ENCODE measurements around the gene KIAA0040. TPM values are rescaled to one million over a fixed set of nuclear protein-coding genes. Genes with fewer than 3 reads are reported as not detected.

Gene KIAA0040
- total and polyA plus RNA-seq, 2 donors (not counting 1 experiment from before 2014, with no cell fraction given), result 93.6 to 106 TPM

DNA sequence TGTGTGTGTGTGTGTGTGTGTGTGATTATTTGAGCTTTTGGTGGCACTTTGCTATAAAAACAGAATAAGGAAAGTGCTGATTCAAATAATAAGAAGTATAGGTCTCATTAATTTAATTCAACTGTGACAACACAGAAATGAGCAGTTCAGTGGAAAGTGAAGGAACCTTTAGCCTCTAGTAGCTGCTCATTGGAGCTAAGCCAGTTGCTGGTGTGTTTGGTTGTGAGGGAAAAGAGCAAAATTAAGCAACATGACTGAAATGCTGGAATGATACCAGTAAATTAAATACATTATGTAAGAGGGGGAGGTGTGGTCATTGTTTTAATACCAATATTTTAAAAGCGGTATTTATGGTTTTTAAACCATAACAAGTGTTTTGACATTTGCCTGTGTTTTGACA lies 55.2 kb downstream of the KIAA0040 start:
- Histone ChIP-seq H3K9ac (ENCODE audit: low read length) (no peak overlapping the region), H3K4me1 (ENCODE audit: control insufficient read depth in 2 of 2, insufficient read depth in 2 of 2, low read length in 2 of 2) (peaks cover 0 to 10% of the 10 kb centered on the region in 2 donors), H2AFZ (ENCODE audit: insufficient read depth, low read depth, low read length, poor library complexity, severe bottlenecking) (no peak overlapping the region), H3K4me3 (ENCODE audit: control extremely low read depth in 1 of 5, extremely low read depth in 1 of 5, insufficient read depth in 1 of 5, low read depth in 2 of 5, low read length in 4 of 5) (no peak overlapping the region), H3K36me3 (replicated peaks in 1 of 2; ENCODE audit: control extremely low read depth in 1 of 2, control insufficient read depth in 1 of 2, extremely low read depth in 1 of 2, insufficient read depth in 2 of 2, low read length in 1 of 2) (no peaks in the 10 kb centered on the region), H3K27ac (ENCODE audit: low read length in 2 of 2) (no peak overlapping the region), H4K20me1 (ENCODE audit: control insufficient read depth, insufficient read depth, low read length, poor library complexity, severe bottlenecking) (no peaks in the 10 kb centered on the region), H3K27me3 (replicated peaks in 1 of 4; ENCODE audit: control extremely low read depth in 1 of 4, control insufficient read depth in 3 of 4, insufficient read depth in 4 of 4, low read length in 3 of 4) (peaks cover 0 to 10% (median 6%) of the 10 kb centered on the region in 4 experiments), H3K79me2 (ENCODE audit: control insufficient read depth, insufficient read depth, low read length) (no peaks in the 10 kb centered on the region), H3K4me2 (replicated peaks; ENCODE audit: low read depth, low read length, poor library complexity, severe bottlenecking) (no peak overlapping the region), H3K9me3 (ENCODE audit: control extremely low read depth in 1 of 3, control insufficient read depth in 2 of 3, insufficient read depth in 1 of 3, low read length in 2 of 3) (no peaks in the 10 kb centered on the region)
- DNase-seq (no peak), ATAC-seq (ENCODE audit: low read depth) (no peak)
- H3K27me3 Mint-ChIP-seq, result peaks cover 36% of the 10 kb centered on the region
- H3K4me3 Mint-ChIP-seq, result no peak overlapping the region
- ChIA-PET CTCF (interaction anchor here (1.0 to 3.0 kb wide), 2 partner anchors 9 to 14 kb away, joined by 3 to 15 read pairs; no protein-coding TSS in a partner anchor), POLR2A (no interaction called here)
- no peaks in the 10 kb centered on the region for H3K9me3 Mint-ChIP-seq (ENCODE audit: insufficient read depth)
- H3K4me1 Mint-ChIP-seq, result peaks cover 13% of the 10 kb centered on the region
- no peak overlapping the region for H3K27ac Mint-ChIP-seq
- intact Hi-C loops (cut with micrococcal nuclease), result no loop called here
- no CpG with 5 or more reads among the region's 1 CpG for WGBS (ENCODE audit: insufficient coverage)
- TF ChIP-seq, protein P1, sequence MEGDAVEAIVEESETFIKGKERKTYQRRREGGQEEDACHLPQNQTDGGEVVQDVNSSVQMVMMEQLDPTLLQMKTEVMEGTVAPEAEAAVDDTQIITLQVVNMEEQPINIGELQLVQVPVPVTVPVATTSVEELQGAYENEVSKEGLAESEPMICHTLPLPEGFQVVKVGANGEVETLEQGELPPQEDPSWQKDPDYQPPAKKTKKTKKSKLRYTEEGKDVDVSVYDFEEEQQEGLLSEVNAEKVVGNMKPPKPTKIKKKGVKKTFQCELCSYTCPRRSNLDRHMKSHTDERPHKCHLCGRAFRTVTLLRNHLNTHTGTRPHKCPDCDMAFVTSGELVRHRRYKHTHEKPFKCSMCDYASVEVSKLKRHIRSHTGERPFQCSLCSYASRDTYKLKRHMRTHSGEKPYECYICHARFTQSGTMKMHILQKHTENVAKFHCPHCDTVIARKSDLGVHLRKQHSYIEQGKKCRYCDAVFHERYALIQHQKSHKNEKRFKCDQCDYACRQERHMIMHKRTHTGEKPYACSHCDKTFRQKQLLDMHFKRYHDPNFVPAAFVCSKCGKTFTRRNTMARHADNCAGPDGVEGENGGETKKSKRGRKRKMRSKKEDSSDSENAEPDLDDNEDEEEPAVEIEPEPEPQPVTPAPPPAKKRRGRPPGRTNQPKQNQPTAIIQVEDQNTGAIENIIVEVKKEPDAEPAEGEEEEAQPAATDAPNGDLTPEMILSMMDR (IDR thresholded peaks at IDR 0.05), result no peak
- TF ChIP-seq EZH2 (IDR thresholded peaks at IDR 0.05; ENCODE audit: borderline replicate concordance, insufficient read depth, low read depth, low read length, poor library complexity, severe bottlenecking), result no peak

DNA sequence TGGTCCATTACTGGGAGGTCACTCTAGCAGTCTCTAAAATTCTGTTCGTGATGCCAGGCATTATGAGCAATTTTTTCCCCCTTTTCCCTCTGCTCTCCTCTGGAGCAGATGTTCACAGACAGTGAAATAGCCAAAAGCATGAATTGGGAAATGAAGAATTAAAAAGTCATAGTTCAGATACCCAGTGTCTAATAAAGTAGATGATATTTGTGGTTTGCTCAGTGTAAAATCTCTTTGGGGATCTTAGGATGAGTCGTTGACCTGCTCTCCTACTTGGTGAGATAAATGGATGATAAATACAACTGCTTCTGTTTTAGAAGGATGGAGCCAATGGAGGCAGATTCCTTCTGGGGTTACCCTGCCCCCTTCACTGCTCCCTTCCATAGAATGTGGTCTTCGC lies 56.3 kb downstream of the KIAA0040 start:
- intact Hi-C loops (cut with micrococcal nuclease), result no loop called here
- Histone ChIP-seq H3K4me1 (ENCODE audit: control insufficient read depth in 2 of 2, insufficient read depth in 2 of 2, low read length in 2 of 2) (no peaks in the 10 kb centered on the region), H3K27ac (ENCODE audit: low read length in 2 of 2) (no peak overlapping the region), H3K79me2 (ENCODE audit: control insufficient read depth, insufficient read depth, low read length) (no peaks in the 10 kb centered on the region), H4K20me1 (ENCODE audit: control insufficient read depth, insufficient read depth, low read length, poor library complexity, severe bottlenecking) (no peaks in the 10 kb centered on the region), H3K27me3 (replicated peaks in 1 of 4; ENCODE audit: control extremely low read depth in 1 of 4, control insufficient read depth in 3 of 4, insufficient read depth in 4 of 4, low read length in 3 of 4) (peaks cover 0 to 10% (median 6%) of the 10 kb centered on the region in 4 experiments), H3K4me3 (ENCODE audit: control extremely low read depth in 1 of 5, extremely low read depth in 1 of 5, insufficient read depth in 1 of 5, low read depth in 2 of 5, low read length in 4 of 5) (no peak overlapping the region), H3K4me2 (replicated peaks; ENCODE audit: low read depth, low read length, poor library complexity, severe bottlenecking) (no peak overlapping the region), H2AFZ (ENCODE audit: insufficient read depth, low read depth, low read length, poor library complexity, severe bottlenecking) (no peak overlapping the region), H3K9me3 (ENCODE audit: control extremely low read depth in 1 of 3, control insufficient read depth in 2 of 3, insufficient read depth in 1 of 3, low read length in 2 of 3) (no peaks in the 10 kb centered on the region), H3K36me3 (replicated peaks in 1 of 2; ENCODE audit: control extremely low read depth in 1 of 2, control insufficient read depth in 1 of 2, extremely low read depth in 1 of 2, insufficient read depth in 2 of 2, low read length in 1 of 2) (no peaks in the 10 kb centered on the region), H3K9ac (ENCODE audit: low read length) (no peak overlapping the region)
- Mint-ChIP-seq H3K9me3 (ENCODE audit: insufficient read depth) (no peaks in the 10 kb centered on the region), H3K27me3 (peaks cover 36% of the 10 kb centered on the region), H3K4me3 (no peak overlapping the region), H3K27ac (no peak overlapping the region), H3K4me1 (peaks cover 3% of the 10 kb centered on the region)
- ATAC-seq (ENCODE audit: low read depth), result no peak
- no peak for DNase-seq
- 100% methylated on average over 1 of the region's 3 CpGs for WGBS (ENCODE audit: insufficient coverage)
- ChIA-PET POLR2A (no interaction called here), CTCF (interaction anchor here (1.2 to 1.8 kb wide), 3 partner anchors 10 to 11 kb away, joined by 3 to 8 read pairs (median 4); no protein-coding TSS in a partner anchor)
- TF ChIP-seq EZH2 (IDR thresholded peaks at IDR 0.05; ENCODE audit: borderline replicate concordance, insufficient read depth, low read depth, low read length, poor library complexity, severe bottlenecking), result no peak
- TF ChIP-seq, protein P1 (IDR thresholded peaks at IDR 0.05), result no peak

All from B cell (primary cell).